Coronary artery (tissue), 2 donors: ENCODE measurements around the gene GDPD2.

ENCODE experiments used
- DNase-seq: peaks from one replicate; pipeline ENCODE4 v3.0.0-alpha.2; 2017; ENCODE audit warnings: low spot score
- H3K27ac ChIP-seq, 2 donors: fragments of 200-600 bp; sonication (generic); one replicate each; pipeline ENCODE4 v1.5.1; 2016 to 2019
- H3K4me3 ChIP-seq: fragments of 200-600 bp; sonication (generic); 2 replicates; pipeline ENCODE4 v1.5.1; 2016; ENCODE audit warnings: mild to moderate bottlenecking, moderate library complexity
- CTCF ChIP-seq: fragments of 200-600 bp; sonication (generic); IDR thresholded peaks from one replicate; pipeline ENCODE4 v1.5.1; 2019; ENCODE audit warnings: antibody characterized with exemption

GDPD2 gene

GRCh38 chrX:70421618-70422017 lies 1.5 kb upstream of the GDPD2 start:
- Histone ChIP-seq H3K27ac (no peak overlapping the region), H3K4me3 (no peak overlapping the region)
- no peak for DNase-seq
- TF ChIP-seq CTCF = no peak

GRCh38 chrX:70423936-70424675 lies 992 bp downstream of the GDPD2 start:
- no peak for TF ChIP-seq CTCF
- Histone ChIP-seq H3K27ac (no peak overlapping the region), H3K4me3 (no peak overlapping the region)
- DNase-seq = no peak

GRCh38 chrX:70424801-70425200 lies 1.7 kb downstream of the GDPD2 start:
- H3K27ac ChIP-seq = no peak overlapping the region
- TF ChIP-seq CTCF = no peak
- no peak overlapping the region for H3K4me3 ChIP-seq
- DNase-seq = no peak

GRCh38 chrX:70426286-70427278 lies 3.5 kb downstream of the GDPD2 start:
- DNase-seq = no peak
- Histone ChIP-seq H3K4me3 (no peak overlapping the region), H3K27ac (no peak overlapping the region)
- TF ChIP-seq CTCF = no peak

- Histone ChIP-seq H3K27ac (no peak overlapping the region), H3K4me3 (no peak overlapping the region)
- DNase-seq = no peak
- no peak for TF ChIP-seq CTCF
Observed at GRCh38 chrX:70427365-70427764, 4.3 kb downstream of the GDPD2 start.

- H3K27ac ChIP-seq = no peak overlapping the region
- DNase-seq = no peak
- TF ChIP-seq CTCF = no peak
- no peak overlapping the region for H3K4me3 ChIP-seq
Observed at GRCh38 chrX:70429759-70430158, 6.6 kb downstream of the GDPD2 start.
